D721Med (cell line): ENCODE results near the gene PLEKHG2.

ENCODE experiments used
- DNase-seq: peaks from one replicate; pipeline ENCODE4 v3.0.0; 2011; ENCODE audit warnings: low spot score; ENCODE audit not compliant: insufficient read length
- FAIRE-seq: peaks from 2 replicates; lab custom pipeline; 2011; peaks lifted over from hg19 to GRCh38; lab: Jason Lieb, UNC
- CTCF ChIP-seq: IDR thresholded peaks from 2 replicates; pipeline ENCODE4 v1.5.1; 2012; ENCODE audit warnings: mild to moderate bottlenecking, control low read depth; ENCODE audit not compliant: insufficient read depth; ENCODE audit errors: missing control alignments

The PLEKHG2 gene

GRCh38 chr19:39428283-39429112 lies 16.0 kb downstream of the PLEKHG2 start:
- FAIRE-seq, result no peak
- no peak for DNase-seq
- TF ChIP-seq CTCF, result no peak

- FAIRE-seq (no peak), DNase-seq (peak; percentile 10)
- no peak for TF ChIP-seq CTCF
These were observed 18.5 kb downstream of the PLEKHG2 start for GRCh38 chr19:39430675-39431593.

- no peak for TF ChIP-seq CTCF
- no peak for DNase-seq
- FAIRE-seq, result no peak
These were observed 20.2 kb downstream of the PLEKHG2 start for GRCh38 chr19:39432677-39433025.

- DNase-seq, result no peak
- TF ChIP-seq CTCF, result no peak
- no peak for FAIRE-seq
These were observed 21.1 kb downstream of the PLEKHG2 start for GRCh38 chr19:39433480-39434079.

GRCh38 chr19:39434123-39435076 lies 21.9 kb downstream of the PLEKHG2 start:
- DNase-seq (no peak), FAIRE-seq (no peak)
- TF ChIP-seq CTCF, result no peak
